ENCODE results near the gene LMX1B. TPM values are rescaled to one million over a fixed set of nuclear protein-coding genes. Genes with fewer than 3 reads are reported as not detected.

Gene LMX1B
- total RNA-seq, 1 donor from 2014 or later = 0.27 TPM

GRCh38 chr9:126703002-126703865 is 89.5 kb downstream of the LMX1B start:
- DNase-seq (ENCODE audit: extremely low spot score, unreplicated experiment) = peak; percentile 65
- Mint-ChIP-seq H3K4me3 (ENCODE audit: unreplicated experiment) (no peak overlapping the region), H3K4me1 (ENCODE audit: unreplicated experiment) (peaks cover 13% of the 10 kb centered on the region), H3K36me3 (ENCODE audit: unreplicated experiment) (no peaks in the 10 kb centered on the region), H3K27me3 (ENCODE audit: unreplicated experiment) (peaks cover 30% of the 10 kb centered on the region), H3K9me3 (ENCODE audit: unreplicated experiment) (no peaks in the 10 kb centered on the region), H3K27ac (ENCODE audit: unreplicated experiment) (no peak overlapping the region)
- TF ChIP-seq, protein P1, sequence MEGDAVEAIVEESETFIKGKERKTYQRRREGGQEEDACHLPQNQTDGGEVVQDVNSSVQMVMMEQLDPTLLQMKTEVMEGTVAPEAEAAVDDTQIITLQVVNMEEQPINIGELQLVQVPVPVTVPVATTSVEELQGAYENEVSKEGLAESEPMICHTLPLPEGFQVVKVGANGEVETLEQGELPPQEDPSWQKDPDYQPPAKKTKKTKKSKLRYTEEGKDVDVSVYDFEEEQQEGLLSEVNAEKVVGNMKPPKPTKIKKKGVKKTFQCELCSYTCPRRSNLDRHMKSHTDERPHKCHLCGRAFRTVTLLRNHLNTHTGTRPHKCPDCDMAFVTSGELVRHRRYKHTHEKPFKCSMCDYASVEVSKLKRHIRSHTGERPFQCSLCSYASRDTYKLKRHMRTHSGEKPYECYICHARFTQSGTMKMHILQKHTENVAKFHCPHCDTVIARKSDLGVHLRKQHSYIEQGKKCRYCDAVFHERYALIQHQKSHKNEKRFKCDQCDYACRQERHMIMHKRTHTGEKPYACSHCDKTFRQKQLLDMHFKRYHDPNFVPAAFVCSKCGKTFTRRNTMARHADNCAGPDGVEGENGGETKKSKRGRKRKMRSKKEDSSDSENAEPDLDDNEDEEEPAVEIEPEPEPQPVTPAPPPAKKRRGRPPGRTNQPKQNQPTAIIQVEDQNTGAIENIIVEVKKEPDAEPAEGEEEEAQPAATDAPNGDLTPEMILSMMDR (IDR thresholded peaks at IDR 0.05) = no peak

GRCh38 chr9:126703866-126704156 is 90.1 kb downstream of the LMX1B start:
- peak; percentile 51 for DNase-seq (ENCODE audit: extremely low spot score, unreplicated experiment)
- H3K27me3 Mint-ChIP-seq (ENCODE audit: unreplicated experiment) = peaks cover 32% of the 10 kb centered on the region
- no peaks in the 10 kb centered on the region for H3K9me3 Mint-ChIP-seq (ENCODE audit: unreplicated experiment)

DNA sequence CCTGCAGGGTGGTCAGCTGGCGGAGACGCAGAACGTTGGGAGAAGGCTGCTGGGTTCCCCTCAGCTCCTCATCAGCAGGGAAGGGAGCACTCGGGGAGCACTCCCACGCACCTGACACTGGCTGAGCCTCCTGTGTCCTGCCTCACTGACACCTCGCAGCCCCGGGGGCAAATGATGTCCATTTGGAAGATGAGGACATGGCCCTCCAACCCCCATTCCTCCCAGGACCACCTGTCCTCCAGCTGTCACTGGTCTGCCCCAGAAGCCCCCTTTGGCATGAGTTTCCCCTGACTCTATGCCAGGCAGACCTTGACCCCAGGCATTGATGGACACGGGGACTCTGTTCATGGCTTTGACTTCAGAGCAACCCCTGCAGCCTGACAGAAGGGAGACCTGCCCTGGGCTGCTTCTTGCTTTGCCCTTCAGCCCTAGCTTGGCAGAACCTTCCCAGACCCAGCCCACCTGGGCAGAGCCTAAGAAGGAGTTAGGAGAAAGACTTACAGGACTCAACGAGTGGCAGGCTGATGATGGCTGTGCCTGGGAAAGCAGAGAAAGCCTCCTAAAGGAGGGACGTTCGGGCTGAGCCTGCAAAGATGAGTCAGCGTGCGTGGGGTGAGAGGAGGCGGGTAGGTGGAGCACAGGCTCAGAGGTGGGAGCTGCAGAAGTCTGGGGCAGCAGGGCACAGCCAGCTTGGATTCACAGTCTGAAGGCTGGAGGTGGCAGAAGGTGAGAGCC is 90.6 kb downstream of the LMX1B start:
- H3K4me3 Mint-ChIP-seq (ENCODE audit: unreplicated experiment) = no peak overlapping the region
- H3K27ac Mint-ChIP-seq (ENCODE audit: unreplicated experiment) = no peak overlapping the region
- TF ChIP-seq, protein P1 (IDR thresholded peaks at IDR 0.05) = no peak
- H3K9me3 Mint-ChIP-seq (ENCODE audit: unreplicated experiment) = no peaks in the 10 kb centered on the region
- no peaks in the 10 kb centered on the region for H3K36me3 Mint-ChIP-seq (ENCODE audit: unreplicated experiment)
- H3K27me3 Mint-ChIP-seq (ENCODE audit: unreplicated experiment) = peaks cover 37% of the 10 kb centered on the region
- H3K4me1 Mint-ChIP-seq (ENCODE audit: unreplicated experiment) = peaks cover 13% of the 10 kb centered on the region
- DNase-seq (ENCODE audit: extremely low spot score, unreplicated experiment) = peak; percentile 65

More at GRCh38 chr9:126703866-126704156, 90.1 kb downstream of the LMX1B start:
- TF ChIP-seq, protein P1 (IDR thresholded peaks at IDR 0.05) = no peak
- Mint-ChIP-seq H3K36me3 (ENCODE audit: unreplicated experiment) (no peaks in the 10 kb centered on the region), H3K27ac (ENCODE audit: unreplicated experiment) (no peak overlapping the region), H3K4me1 (ENCODE audit: unreplicated experiment) (peaks cover 13% of the 10 kb centered on the region), H3K4me3 (ENCODE audit: unreplicated experiment) (no peak overlapping the region)

- TF ChIP-seq, protein P1 (IDR thresholded peaks at IDR 0.05) = peak; percentile 92
- no peaks in the 10 kb centered on the region for H3K9me3 Mint-ChIP-seq (ENCODE audit: unreplicated experiment)
- H3K36me3 Mint-ChIP-seq (ENCODE audit: unreplicated experiment) = no peaks in the 10 kb centered on the region
- peak; percentile 92 for DNase-seq (ENCODE audit: extremely low spot score, unreplicated experiment)
- H3K4me3 Mint-ChIP-seq (ENCODE audit: unreplicated experiment) = peak overlapping the region; percentile 26
- no peak overlapping the region for H3K27ac Mint-ChIP-seq (ENCODE audit: unreplicated experiment)
- peaks cover 35% of the 10 kb centered on the region for H3K27me3 Mint-ChIP-seq (ENCODE audit: unreplicated experiment)
- H3K4me1 Mint-ChIP-seq (ENCODE audit: unreplicated experiment) = peaks cover 13% of the 10 kb centered on the region
Observed at GRCh38 chr9:126704892-126705766, 91.4 kb downstream of the LMX1B start.

All from osteocyte (in vitro differentiated cells).